ENCODE data around the gene IDH1. TPM values are rescaled to one million over a fixed set of nuclear protein-coding genes. Genes with fewer than 3 reads are reported as not detected.

IDH1 gene
- total and polyA plus RNA-seq, 10 of the 15 experiments (the other 5 are each of a cell fraction or from before 2014, with no cell fraction given), result 39.0 to 114 (median 55.0) TPM

DNA sequence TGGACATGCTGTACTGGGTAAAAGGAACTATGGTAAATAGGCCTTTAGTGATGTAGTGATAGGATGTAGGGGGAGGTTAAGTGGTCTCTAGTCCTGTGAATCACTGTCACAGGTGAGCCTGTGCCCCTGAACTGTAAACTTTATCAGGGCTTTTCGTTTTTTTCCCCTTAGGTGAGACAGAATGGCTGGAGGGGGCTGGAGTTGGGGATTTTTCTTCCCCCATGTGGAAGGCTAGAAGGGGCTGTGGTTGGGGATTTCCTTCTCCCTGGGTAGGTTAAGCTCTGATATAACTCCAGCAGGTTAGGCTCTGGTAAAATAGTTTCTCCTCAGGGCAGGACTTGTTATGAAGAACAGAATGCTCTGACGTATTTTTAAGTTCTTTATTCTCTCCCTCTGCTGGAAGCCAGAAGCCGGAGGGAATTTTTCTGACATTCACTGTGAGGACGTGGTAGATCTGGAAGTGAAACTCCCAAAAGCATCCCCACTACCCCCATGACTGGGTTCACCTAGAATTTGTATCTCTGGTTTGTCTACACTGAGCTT lies 39.7 kb upstream of the IDH1 start:
- peak; percentile 87 for ATAC-seq
- POLR2A ChIA-PET, result interaction anchor here (0.8 to 1.2 kb wide), 2 partner anchors 11 to 28 kb away, joined by 3 to 5 read pairs; partner anchors contain the start of gene PIKFYVE
- TF ChIP-seq, protein P1, sequence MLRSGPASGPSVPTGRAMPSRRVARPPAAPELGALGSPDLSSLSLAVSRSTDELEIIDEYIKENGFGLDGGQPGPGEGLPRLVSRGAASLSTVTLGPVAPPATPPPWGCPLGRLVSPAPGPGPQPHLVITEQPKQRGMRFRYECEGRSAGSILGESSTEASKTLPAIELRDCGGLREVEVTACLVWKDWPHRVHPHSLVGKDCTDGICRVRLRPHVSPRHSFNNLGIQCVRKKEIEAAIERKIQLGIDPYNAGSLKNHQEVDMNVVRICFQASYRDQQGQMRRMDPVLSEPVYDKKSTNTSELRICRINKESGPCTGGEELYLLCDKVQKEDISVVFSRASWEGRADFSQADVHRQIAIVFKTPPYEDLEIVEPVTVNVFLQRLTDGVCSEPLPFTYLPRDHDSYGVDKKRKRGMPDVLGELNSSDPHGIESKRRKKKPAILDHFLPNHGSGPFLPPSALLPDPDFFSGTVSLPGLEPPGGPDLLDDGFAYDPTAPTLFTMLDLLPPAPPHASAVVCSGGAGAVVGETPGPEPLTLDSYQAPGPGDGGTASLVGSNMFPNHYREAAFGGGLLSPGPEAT (IDR thresholded peaks at IDR 0.05; ENCODE audit: low read depth), result peak; percentile 91
- TF ChIP-seq, protein P2, sequence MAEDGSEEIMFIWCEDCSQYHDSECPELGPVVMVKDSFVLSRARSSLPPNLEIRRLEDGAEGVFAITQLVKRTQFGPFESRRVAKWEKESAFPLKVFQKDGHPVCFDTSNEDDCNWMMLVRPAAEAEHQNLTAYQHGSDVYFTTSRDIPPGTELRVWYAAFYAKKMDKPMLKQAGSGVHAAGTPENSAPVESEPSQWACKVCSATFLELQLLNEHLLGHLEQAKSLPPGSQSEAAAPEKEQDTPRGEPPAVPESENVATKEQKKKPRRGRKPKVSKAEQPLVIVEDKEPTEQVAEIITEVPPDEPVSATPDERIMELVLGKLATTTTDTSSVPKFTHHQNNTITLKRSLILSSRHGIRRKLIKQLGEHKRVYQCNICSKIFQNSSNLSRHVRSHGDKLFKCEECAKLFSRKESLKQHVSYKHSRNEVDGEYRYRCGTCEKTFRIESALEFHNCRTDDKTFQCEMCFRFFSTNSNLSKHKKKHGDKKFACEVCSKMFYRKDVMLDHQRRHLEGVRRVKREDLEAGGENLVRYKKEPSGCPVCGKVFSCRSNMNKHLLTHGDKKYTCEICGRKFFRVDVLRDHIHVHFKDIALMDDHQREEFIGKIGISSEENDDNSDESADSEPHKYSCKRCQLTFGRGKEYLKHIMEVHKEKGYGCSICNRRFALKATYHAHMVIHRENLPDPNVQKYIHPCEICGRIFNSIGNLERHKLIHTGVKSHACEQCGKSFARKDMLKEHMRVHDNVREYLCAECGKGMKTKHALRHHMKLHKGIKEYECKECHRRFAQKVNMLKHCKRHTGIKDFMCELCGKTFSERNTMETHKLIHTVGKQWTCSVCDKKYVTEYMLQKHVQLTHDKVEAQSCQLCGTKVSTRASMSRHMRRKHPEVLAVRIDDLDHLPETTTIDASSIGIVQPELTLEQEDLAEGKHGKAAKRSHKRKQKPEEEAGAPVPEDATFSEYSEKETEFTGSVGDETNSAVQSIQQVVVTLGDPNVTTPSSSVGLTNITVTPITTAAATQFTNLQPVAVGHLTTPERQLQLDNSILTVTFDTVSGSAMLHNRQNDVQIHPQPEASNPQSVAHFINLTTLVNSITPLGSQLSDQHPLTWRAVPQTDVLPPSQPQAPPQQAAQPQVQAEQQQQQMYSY (CRISPR knock-in tag; IDR thresholded peaks at IDR 0.05), result no peak
- TF ChIP-seq SMAD1 (IDR thresholded peaks at IDR 0.05; ENCODE audit: low read depth, partially characterized antibody) (no peak), SPI1 (IDR thresholded peaks at IDR 0.05; ENCODE audit: borderline replicate concordance, insufficient read depth, low read depth, low read length) (peak; percentile 56; the same call in 1 of the 2 replicates), RAD21 (IDR thresholded peaks at IDR 0.05; ENCODE audit: insufficient read depth, low read depth, low read length) (no peak), RAD51 (IDR thresholded peaks at IDR 0.05) (0 out of 2 replicates have a peak, but pooled peaks have one; percentile 16), DPF2 (IDR thresholded peaks at IDR 0.05) (peak; percentile 60), NFXL1 (IDR thresholded peaks at IDR 0.05; ENCODE audit: borderline replicate concordance) (no peak), CBX3 (IDR thresholded peaks at IDR 0.05; ENCODE audit: borderline replicate concordance, low read depth) (no peak), RB1 (IDR thresholded peaks at IDR 0.05; ENCODE audit: borderline replicate concordance) (no peak)
- TF ChIP-seq, protein P3, sequence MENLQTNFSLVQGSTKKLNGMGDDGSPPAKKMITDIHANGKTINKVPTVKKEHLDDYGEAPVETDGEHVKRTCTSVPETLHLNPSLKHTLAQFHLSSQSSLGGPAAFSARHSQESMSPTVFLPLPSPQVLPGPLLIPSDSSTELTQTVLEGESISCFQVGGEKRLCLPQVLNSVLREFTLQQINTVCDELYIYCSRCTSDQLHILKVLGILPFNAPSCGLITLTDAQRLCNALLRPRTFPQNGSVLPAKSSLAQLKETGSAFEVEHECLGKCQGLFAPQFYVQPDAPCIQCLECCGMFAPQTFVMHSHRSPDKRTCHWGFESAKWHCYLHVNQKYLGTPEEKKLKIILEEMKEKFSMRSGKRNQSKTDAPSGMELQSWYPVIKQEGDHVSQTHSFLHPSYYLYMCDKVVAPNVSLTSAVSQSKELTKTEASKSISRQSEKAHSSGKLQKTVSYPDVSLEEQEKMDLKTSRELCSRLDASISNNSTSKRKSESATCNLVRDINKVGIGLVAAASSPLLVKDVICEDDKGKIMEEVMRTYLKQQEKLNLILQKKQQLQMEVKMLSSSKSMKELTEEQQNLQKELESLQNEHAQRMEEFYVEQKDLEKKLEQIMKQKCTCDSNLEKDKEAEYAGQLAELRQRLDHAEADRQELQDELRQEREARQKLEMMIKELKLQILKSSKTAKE (IDR thresholded peaks at IDR 0.05; ENCODE audit: low read depth, poor library complexity, severe bottlenecking), result peak; percentile 34
- TF ChIP-seq, protein P4, sequence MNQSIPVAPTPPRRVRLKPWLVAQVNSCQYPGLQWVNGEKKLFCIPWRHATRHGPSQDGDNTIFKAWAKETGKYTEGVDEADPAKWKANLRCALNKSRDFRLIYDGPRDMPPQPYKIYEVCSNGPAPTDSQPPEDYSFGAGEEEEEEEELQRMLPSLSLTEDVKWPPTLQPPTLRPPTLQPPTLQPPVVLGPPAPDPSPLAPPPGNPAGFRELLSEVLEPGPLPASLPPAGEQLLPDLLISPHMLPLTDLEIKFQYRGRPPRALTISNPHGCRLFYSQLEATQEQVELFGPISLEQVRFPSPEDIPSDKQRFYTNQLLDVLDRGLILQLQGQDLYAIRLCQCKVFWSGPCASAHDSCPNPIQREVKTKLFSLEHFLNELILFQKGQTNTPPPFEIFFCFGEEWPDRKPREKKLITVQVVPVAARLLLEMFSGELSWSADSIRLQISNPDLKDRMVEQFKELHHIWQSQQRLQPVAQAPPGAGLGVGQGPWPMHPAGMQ (IDR thresholded peaks at IDR 0.05; ENCODE audit: borderline replicate concordance), result no peak

More for the DNA sequence above, 39.7 kb upstream of the IDH1 start:
- no TSS peak for BruUV-seq (replicated peaks)
- Histone ChIP-seq H4K20me1 (ENCODE audit: control insufficient read depth, insufficient read depth) (no peaks in the 10 kb centered on the region), H3K9ac (ENCODE audit: control insufficient read depth, insufficient read depth, low read length) (no peak overlapping the region), H3K27ac (ENCODE audit: control insufficient read depth, insufficient read depth) (peak overlapping the region; percentile 75), H3K9me3 (replicated peaks; ENCODE audit: control insufficient read depth, insufficient read depth, low read length) (peaks cover 6% of the 10 kb centered on the region; the same call in 2 of the 3 replicates), H2AFZ (ENCODE audit: control insufficient read depth, low read depth, low read length) (0 out of 2 replicates have a peak overlapping the region, but pooled peaks have one; percentile 12), H3K27me3 (replicated peaks in 1 of 2; ENCODE audit: control insufficient read depth in 2 of 2, insufficient read depth in 2 of 2, low read length in 1 of 2) (no peaks in the 10 kb centered on the region), H3K4me1 (ENCODE audit: control insufficient read depth, insufficient read depth, low read length) (peaks cover 15% of the 10 kb centered on the region; the same call in 1 of the 2 replicates), H3K4me3 (peak overlapping the region; percentile 27; the same call in 1 of the 2 replicates), H3K36me3 (ENCODE audit: control insufficient read depth in 2 of 2, insufficient read depth in 2 of 2, low read length in 1 of 2) (peaks cover 0 to 28% of the 10 kb centered on the region in 2 experiments; a peak in 1 of 4 replicates), H3K79me2 (ENCODE audit: control insufficient read depth, insufficient read depth, low read length) (peaks cover 4% of the 10 kb centered on the region), H3K4me2 (ENCODE audit: control insufficient read depth, insufficient read depth) (peak overlapping the region; percentile 69)
- in situ Hi-C loops (cut with MboI) (no loop called here), intact Hi-C loops (cut with micrococcal nuclease; ENCODE audit: unreplicated experiment) (loop anchor here (2.0 kb wide), 1 partner anchor 16 kb away; no protein-coding TSS in a partner anchor)
- CTCF ChIA-PET, result interaction anchor here (0.7 to 1.3 kb wide), 6 partner anchors 17 to 42 kb away, joined by 3 to 6 read pairs (median 4); no protein-coding TSS in a partner anchor
- FAIRE-seq (peak; percentile 31), DNase-seq (ENCODE audit: low read depth, low spot score) (no peak)
- SMC1A ChIA-PET (ENCODE audit: uncharacterized antibody, unreplicated experiment), result interaction anchor here (0.7 to 1.7 kb wide), 6 partner anchors 16 to 40 kb away, joined by 3 to 4 read pairs (median 4); no protein-coding TSS in a partner anchor
- RAD21 ChIA-PET (ENCODE audit: unreplicated experiment), result interaction anchor here (1.1 to 1.8 kb wide), 2 partner anchors 17 to 21 kb away, joined by 4 to 8 read pairs; no protein-coding TSS in a partner anchor
- WGBS (ENCODE audit: insufficient coverage, insufficient replicate concordance, low lambda C conversion rate, missing lambda C conversion rate), result 20% methylated on average over 4 of the region's 4 CpGs
